ENCODE data around the gene RTKN.

RTKN gene

GRCh38 chr2:74415762-74416395, 25.9 kb downstream of the RTKN start:
- DNase-seq, result no peak

- no peak for DNase-seq
Observed at GRCh38 chr2:74414881-74415761, 26.6 kb downstream of the RTKN start.

- no peak for DNase-seq
Observed at GRCh38 chr2:74414441-74414840, 27.3 kb downstream of the RTKN start.

GRCh38 chr2:74413001-74413698, 28.6 kb downstream of the RTKN start:
- no peak for DNase-seq

- no peak for DNase-seq
Observed at GRCh38 chr2:74407682-74408081, 34.1 kb downstream of the RTKN start.

GRCh38 chr2:74406035-74406434, 35.7 kb downstream of the RTKN start:
- no peak for DNase-seq

- no peak for DNase-seq
Observed at GRCh38 chr2:74401891-74402290, 39.8 kb downstream of the RTKN start.

GRCh38 chr2:74399785-74400184, 42.0 kb downstream of the RTKN start:
- no peak for DNase-seq

- no peak for DNase-seq
Observed at GRCh38 chr2:74396149-74396548, 45.6 kb downstream of the RTKN start.

- DNase-seq, result no peak
Observed at GRCh38 chr2:74393525-74393924, 48.2 kb downstream of the RTKN start.

- no peak for DNase-seq
Observed at GRCh38 chr2:74392449-74392743, 49.3 kb downstream of the RTKN start.

GRCh38 chr2:74391580-74392448, 49.9 kb downstream of the RTKN start:
- peak; percentile 94 for DNase-seq

- DNase-seq, result no peak
Observed at GRCh38 chr2:74391209-74391579, 50.5 kb downstream of the RTKN start.

GRCh38 chr2:74390606-74391005, 51.1 kb downstream of the RTKN start:
- DNase-seq, result no peak

GRCh38 chr2:74387346-74387745, 54.4 kb downstream of the RTKN start:
- DNase-seq, result no peak

- no peak for DNase-seq
Observed at GRCh38 chr2:74385396-74385795, 56.3 kb downstream of the RTKN start.

- no peak for DNase-seq
Observed at GRCh38 chr2:74384051-74384450, 57.7 kb downstream of the RTKN start.

- no peak for DNase-seq
Observed at GRCh38 chr2:74383254-74383653, 58.5 kb downstream of the RTKN start.

- no peak for DNase-seq
Observed at GRCh38 chr2:74381751-74382150, 60.0 kb downstream of the RTKN start.

- no peak for DNase-seq
Observed at GRCh38 chr2:74379851-74380789, 61.6 kb downstream of the RTKN start, which contains the start of gene DCTN1. TSS of gene DCTN1 (minus strand) at chr2:74380311. CDS start at chr2:74380037, 274 bp downstream.

GRCh38 chr2:74378007-74378406, 63.7 kb downstream of the RTKN start:
- DNase-seq, result no peak

GRCh38 chr2:74375838-74376237, 65.9 kb downstream of the RTKN start:
- no peak for DNase-seq

All from effector CD4-positive, alpha-beta T cell (primary cell).